GM21515 (cell line): ENCODE data around the gene TAOK3.
"Not testable (repeated sequence)": the region's sequence is repeated elsewhere in the genome, so short reads cannot be mapped to it uniquely, and the experiment has no call there.

ENCODE experiments used
- ATAC-seq: cut with Tn5 transposase; IDR thresholded peaks from one replicate; pipeline ENCODE4 v1.9.1; 2021; ENCODE audit not compliant: unreplicated experiment

The TAOK3 gene

GRCh38 chr12:118304093-118304492, 68.6 kb downstream of the TAOK3 start:
- no peak for ATAC-seq

DNA sequence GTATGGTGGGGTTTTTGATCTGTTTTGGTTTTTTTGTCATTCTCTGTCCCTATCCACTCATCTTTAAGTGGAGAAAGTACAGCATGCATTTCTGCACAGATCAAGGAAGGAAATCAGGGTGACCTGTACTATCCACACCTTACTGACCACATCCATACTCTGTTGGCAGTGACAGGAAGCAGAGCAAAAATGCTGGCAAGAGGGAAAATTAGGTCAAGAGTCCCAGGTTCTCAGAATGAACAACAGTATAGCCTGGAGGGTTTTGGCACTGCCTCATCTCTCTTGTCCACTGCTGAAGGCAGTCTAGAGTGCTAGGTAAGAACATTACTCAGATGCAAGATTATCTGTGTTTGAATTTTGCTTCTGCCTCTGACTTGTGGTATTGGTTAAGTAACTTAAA, 70.7 kb downstream of the TAOK3 start:
- ATAC-seq: no peak

DNA sequence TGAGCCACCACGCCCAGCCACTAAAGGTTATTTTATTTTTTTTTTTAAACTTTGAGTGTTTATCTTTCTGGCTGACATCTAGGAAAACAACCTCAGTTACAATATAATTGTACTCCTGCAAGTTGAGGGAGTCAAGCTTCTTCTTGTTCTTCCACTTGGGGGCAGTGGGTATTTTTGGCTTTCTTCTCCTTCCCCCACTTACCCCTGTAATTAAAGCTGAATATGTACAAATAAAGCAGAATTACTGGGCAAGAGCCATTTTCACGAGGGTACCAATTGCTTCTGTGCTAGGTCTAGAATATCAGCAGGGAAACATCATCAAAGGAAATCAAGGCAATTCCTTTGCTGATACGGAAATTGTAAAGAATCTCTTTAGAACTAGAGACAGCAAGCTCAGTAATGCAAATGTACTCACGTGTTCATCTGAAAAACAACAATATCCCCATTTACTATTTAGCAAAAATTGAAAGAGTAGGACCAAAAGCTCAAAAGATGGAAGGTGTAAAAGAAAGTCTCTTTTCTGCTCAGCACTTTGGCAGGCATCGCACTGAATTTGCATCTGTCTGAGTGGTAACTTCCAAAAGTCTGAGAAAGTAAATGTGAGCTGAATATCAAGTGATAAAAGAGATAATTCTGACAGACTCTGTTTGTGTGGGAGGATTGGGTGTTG, 72.8 kb downstream of the TAOK3 start:
- ATAC-seq: no peak

- no peak for ATAC-seq
Measured at GRCh38 chr12:118297284-118297683, 75.4 kb downstream of the TAOK3 start.

GRCh38 chr12:118292836-118293235, 79.9 kb downstream of the TAOK3 start:
- ATAC-seq: no peak

DNA sequence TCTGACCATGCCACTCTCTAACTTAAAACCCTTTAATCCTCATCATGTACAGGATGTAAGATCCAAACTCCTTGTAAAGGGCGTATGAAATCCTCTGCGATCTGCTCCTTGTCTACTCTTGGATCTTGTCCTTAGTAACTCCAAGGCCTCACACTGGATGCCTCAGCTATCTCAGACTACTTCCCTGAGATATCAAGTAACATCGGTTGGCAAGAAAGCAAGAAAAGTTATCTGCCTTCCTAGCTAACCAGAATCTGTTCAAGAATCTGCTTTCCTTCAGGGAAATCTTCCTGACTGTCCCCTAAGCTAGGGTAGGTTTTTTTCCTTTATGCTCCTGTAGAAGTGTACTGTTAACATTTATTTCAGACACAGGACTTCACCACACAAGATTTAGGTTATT, 82.6 kb downstream of the TAOK3 start:
- ATAC-seq: no peak

DNA sequence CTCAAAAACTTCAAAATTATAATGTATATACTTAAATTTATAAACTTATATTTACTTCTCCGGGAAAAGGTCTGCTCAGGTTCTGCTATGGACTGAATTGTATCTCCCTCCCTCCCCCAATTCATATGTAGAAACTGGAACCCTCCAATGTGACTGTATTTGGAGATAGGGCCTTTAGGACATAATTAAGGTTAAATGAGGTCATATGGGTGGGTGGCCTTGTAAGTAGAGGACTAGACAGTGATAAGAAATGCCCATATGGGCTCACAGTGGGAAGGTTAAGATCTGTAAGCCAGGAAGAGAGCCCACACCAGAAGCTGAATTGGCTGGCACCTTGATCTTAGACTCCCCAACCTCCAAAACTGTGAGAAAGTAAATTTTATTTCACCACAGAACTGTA, 84.5 kb downstream of the TAOK3 start:
- ATAC-seq: no peak

- ATAC-seq: no peak
Measured at GRCh38 chr12:118287728-118288127, 85.0 kb downstream of the TAOK3 start.

DNA sequence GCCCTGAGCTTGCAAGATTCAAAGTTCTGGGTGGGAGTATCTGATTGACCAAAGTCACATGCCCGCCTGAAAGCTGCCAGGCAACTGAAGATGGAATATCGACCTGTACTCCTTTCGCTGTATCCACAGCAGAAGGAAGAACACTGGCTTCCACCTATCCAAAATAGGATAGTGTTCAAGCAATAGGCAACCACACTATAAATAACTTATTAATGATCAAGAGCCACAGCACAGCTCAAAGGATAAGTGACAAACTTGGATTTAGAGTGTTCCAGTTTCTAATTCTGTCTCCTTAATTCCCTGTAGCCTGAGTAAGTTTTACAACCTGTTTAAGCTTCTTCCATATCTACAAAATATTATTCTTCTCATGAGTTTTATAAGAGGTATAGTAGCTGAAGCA, 89.9 kb downstream of the TAOK3 start:
- no peak for ATAC-seq

GRCh38 chr12:118278288-118278687, 94.4 kb downstream of the TAOK3 start:
- ATAC-seq: not testable (repeated sequence)

GRCh38 chr12:118274066-118274465, 98.6 kb downstream of the TAOK3 start:
- no peak for ATAC-seq

DNA sequence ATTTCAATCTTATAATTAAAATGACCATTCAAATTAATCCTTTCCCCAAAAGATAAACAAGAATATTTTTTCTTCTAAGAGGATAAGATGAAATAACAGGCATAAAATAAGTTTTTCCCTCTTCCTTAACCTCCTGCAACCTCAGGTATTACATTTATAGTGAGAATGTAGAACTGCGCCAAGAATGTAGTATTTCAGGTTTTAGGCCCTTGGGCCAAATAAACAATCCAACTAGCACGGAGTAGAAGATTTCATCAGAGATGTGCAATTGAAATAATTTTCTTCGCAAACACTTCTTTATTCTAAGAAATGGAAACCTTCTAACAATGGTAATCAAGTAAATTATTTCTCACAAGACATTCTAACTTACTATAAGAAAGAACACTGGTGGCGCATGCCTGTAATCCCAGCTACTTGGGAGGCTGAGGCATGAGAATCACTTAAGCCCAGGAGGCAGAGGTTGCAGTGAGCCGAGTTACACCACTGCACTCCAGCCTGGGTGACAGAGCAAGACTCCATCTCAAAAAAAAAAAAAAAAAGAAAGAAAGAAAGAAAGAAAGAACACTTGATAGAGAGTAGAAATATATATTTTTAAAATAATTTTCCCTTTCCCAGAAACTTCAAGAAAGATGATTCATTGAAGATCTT, 100.8 kb downstream of the TAOK3 start:
- ATAC-seq: no peak

DNA sequence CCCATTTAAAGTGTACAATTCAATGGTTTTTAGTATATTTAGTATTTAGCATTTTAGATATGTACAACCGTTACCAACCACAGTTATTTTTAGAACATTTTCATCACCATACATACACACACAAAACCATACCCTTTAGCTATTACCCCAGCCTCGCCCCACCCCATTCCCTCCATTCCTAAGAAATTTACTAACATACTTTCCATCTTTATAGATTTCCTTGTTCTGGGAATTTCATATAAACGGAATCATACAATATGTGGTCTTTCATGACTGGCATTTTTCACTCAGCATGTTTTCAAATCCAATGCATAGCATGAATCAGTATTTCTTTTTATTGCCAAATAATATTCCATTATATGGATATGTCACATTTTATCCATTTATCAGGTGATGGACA, 101.5 kb downstream of the TAOK3 start:
- no peak for ATAC-seq

DNA sequence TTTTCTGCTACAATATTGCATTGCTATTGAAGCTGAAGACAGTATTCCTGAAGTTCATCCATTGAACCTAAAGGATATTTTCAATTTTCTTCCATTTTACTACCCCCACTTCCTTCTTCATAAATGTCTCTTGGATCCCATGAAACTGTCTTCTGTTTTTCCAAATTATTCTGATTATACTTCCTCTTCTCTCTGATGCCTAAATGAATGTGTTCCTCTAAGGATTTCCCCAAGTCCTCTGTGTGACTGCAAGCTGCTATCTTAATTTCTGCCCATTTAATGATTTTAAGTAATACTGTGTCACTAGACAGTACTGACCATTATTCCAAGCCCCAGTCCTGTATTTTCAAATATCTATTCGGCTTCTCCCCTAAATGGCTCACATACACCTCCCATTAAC, 102.9 kb downstream of the TAOK3 start:
- no peak for ATAC-seq

GRCh38 chr12:118259079-118259478, 113.6 kb downstream of the TAOK3 start:
- no peak for ATAC-seq

- ATAC-seq: no peak
Measured at GRCh38 chr12:118256352-118256751, 116.4 kb downstream of the TAOK3 start.

DNA sequence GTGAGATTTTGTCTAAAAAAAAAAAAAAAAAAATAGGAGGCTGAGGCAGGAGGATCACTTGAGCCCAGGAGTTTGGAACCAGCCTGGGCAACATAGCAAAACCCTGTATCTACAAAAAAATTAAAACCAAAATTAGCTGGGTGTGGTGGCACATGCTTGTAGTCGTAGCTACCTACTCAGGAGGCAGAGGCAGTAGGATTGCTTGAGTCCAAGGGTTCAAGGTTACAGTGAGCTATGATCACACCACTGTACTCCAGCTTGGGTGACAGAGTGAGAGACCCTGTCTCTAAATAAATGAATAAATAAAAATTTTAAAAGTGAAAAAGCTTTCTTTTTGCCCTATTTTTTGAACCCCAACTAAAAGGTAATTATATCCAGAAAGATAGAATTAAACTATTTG, 123.2 kb downstream of the TAOK3 start:
- ATAC-seq: no peak

- not testable (repeated sequence) for ATAC-seq
Measured at GRCh38 chr12:118245886-118246285, 126.8 kb downstream of the TAOK3 start.

- ATAC-seq: no peak
Measured at GRCh38 chr12:118238888-118239287, 133.8 kb downstream of the TAOK3 start.

DNA sequence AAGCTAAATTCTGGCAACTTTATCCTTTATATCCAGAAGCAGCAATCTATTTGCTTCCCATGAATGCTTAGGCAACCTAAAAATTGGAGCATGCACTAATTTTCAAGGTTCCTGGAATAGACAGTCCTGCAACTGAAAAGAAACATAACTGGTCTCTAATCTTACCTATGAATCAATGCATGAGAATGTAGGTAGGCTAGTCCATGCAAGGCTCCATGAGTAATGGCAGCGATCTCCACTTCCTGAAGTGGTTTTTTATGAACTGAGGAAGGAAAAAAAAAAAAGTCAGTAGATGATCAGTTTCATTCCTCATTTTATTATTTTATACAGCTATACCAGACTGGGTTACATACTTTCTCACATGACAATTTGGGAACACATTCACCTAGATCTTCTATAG, 134.8 kb downstream of the TAOK3 start:
- ATAC-seq: no peak

DNA sequence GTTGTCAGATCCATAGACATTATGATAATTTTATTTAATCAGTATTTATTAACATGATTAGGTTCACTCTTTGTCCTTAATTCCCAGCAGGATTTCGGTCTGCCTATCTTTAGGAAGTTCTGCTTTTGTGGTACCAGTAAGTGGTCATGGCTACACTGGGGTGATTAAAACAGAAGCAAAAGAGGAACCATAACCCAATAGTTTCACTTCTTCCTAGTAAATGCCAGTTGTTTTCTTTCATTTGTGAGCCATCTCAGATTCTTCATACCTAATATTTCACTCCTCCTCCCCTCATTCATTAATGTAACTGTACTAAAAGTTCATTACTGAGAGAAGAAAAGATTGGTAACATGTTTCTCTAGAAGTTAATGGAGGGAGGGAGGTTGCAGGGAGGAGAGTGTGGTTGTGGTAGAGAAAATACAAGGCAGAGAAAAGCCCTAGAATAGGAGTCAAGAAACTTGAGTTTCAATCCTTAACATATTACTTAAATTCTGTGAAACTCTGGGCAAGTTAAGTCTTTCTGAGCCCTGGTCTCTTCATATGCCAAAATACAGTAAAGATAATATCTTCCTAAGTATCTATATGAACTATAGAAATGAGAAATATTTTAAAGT, 135.5 kb downstream of the TAOK3 start:
- ATAC-seq: peak; percentile 93

DNA sequence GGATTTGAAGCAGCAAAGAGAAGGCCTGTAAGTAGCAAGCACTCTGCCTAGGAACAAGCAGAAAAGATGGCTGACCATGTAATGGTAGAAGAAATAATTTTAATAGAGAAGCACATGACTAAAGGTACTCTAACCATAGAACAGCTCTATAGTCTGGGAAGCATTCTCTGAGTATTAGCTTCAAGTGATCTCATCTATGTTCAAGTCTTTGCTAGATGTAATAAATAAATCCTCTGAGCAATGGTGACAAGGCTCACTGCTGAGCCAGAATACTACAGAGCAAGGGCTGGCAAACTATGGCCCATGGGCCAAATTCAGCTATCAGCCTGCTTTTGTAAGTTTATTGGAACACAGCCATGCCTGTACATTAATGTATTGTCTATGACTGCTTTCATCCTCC, 152.0 kb downstream of the TAOK3 start:
- ATAC-seq: no peak

- ATAC-seq: no peak
Measured at GRCh38 chr12:118219772-118220171, 152.9 kb downstream of the TAOK3 start.
